ENCODE data around the gene TCF12.

Gene TCF12

DNA sequence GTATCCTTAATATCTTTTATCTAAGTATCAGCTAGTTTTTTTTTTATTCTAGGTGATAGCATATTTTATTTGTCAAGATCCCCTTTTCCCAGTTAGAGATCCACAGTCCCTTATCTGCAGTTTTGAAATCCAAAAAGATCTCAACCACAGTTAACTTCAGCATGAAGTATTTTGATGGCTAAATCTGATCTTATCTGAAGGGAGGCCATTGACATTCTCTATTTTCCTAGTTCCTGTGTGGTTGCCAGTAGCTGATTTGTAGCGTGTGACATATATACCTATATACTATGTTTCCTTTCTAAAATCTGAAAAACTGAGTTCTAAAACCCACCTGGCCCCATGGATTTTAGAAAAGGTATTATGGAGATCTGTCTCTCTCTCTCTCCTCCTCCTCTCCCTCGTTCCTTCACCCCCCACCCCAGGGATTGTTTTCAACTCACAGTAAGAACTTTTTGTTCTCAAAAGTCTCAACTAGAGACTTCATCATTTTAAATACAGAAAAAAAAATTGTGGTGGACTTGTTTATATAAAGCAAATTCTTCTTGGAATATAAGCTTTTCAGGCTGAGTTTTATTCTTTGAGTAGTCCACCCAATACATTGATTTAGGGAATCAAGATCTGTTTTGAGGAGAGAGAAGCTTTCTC is 12.3 kb downstream of the TCF12 start:
- TF ChIP-seq, protein P1, sequence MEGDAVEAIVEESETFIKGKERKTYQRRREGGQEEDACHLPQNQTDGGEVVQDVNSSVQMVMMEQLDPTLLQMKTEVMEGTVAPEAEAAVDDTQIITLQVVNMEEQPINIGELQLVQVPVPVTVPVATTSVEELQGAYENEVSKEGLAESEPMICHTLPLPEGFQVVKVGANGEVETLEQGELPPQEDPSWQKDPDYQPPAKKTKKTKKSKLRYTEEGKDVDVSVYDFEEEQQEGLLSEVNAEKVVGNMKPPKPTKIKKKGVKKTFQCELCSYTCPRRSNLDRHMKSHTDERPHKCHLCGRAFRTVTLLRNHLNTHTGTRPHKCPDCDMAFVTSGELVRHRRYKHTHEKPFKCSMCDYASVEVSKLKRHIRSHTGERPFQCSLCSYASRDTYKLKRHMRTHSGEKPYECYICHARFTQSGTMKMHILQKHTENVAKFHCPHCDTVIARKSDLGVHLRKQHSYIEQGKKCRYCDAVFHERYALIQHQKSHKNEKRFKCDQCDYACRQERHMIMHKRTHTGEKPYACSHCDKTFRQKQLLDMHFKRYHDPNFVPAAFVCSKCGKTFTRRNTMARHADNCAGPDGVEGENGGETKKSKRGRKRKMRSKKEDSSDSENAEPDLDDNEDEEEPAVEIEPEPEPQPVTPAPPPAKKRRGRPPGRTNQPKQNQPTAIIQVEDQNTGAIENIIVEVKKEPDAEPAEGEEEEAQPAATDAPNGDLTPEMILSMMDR (IDR thresholded peaks at IDR 0.05) = no peak

DNA sequence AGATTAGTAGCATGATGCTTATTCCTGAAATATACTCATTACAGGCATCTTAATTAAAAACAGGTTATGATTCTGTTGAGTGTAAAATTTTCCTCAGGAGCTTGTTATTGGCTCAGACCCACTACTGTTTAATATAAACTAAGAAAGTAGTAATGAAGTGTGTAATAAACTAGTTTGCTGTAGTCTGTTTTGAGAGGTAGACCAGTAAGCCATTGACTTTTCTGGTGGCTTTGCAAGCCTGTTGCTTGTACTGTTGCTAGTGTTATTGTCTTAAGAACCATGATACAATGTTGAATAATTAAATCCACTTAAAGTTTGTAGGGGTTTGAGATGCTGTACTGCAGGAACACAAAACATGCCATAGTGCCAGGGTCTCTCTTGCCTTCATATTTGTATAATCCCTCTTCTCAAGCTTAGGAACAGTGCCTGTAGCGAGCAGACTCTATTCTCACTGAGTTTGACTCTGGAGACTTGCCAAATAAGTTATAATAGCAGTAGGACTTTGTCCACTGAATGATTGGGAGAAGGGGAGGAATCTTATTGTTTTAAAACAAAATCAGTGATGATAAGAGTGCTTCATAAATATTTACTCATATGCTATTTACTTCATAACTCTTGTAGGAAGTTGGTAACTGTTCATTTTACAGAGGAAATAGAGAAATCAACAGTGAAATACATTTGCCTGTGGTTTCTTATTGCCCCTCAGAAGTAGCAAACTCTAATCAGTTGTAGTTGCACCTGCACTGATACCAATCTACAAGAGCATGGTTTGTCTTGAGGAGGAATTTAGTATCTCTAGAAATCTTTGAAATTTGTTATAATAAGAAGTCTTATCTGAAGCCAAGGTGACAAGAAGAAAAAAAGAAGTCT is 13.4 kb downstream of the TCF12 start:
- TF ChIP-seq, protein P1 (IDR thresholded peaks at IDR 0.05) = no peak

DNA sequence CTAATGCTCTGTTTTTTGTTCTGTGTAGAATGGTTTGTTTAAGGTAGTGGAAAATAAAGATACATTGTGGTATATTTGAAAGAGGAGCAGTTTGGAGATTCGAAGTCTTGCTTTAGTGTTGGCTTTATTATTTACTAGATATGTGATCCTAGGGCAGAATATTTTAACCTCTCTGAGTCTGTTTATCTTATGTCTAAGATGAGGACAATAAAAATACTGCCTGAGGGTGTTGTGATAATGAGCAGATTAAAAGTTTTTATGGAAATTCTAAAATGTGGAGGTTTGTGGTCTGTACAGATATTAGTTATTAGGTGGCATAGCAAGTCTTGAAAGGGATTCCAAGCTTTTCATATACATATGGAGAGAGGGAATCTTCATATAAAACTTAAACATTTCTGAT is 15.0 kb downstream of the TCF12 start:
- TF ChIP-seq, protein P1 (IDR thresholded peaks at IDR 0.05) = no peak

DNA sequence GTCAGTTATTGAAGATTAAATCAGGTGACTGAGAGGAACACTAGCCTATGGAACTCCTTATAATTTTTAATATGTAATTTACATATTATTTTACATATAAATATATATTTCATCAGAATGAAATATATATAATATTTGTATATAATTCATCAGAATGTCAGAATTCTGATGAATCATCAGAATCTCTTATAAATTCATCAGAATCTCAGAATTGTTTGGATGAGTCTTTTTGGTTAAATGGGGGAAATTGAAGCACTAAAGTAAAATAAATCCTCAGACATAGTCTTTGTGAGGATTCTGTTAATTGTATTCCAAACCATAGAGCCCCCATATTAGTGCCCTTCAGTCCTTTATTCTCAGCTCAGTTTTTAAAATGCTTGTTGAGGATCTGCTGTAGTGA is 15.4 kb downstream of the TCF12 start:
- TF ChIP-seq, protein P1 (IDR thresholded peaks at IDR 0.05) = no peak

DNA sequence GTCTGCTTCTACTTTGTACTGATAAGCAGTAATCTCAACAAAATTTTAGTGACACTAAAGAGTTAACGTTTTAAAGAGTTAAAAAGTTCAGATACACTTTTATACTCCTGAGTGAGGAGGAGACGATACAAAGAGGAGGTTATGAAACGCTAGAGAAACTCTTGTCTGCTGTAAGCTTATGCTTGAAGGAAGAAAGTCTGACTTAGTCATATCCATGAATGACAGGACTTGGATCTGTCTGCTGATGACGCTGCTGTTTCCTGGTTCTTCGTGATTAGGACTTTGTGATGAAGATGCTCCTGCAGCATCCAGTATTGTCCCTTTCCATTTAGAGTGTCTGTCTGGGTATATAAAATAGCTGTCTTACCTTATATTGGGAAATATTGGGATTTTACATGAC is 15.8 kb downstream of the TCF12 start:
- TF ChIP-seq, protein P1 (IDR thresholded peaks at IDR 0.05) = no peak

DNA sequence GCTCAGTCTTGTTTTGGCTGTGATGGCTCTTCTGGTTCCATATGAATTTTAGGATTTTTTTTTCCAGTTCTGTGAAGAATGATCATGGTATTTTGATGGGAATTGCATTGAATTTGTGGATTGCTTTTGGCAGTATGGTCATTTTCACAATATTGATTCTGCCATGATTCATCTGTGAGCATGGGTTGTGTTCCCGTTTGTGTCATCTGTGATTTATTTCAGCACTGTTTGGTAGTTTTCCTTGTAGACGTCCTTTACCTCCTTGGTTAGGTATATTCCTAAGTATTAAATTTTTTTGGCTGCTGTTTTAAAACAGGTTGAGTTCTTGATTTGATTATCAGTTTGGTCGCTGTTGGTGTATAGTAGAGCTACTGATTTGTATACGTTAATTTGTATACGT is 18.5 kb downstream of the TCF12 start:
- TF ChIP-seq, protein P1 (IDR thresholded peaks at IDR 0.05) = no peak

DNA sequence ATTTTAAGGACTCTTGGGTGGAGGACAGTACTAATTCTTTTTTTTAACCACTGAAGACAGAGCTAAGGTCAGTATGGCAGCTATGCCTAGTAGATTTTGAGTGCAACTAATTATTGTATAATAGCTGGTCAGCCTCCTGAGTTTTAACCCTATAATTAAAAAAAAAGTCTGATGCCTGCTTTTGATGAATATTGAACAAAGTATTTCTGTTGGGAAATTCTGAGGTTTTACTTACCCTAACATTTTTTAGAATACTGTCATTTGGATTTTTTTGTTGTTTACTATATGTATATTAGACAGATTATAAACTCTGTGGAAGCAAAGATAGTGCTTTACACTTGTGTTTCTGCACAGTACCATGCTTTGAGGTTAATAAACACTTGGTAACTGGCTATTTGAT is 20.8 kb downstream of the TCF12 start:
- TF ChIP-seq, protein P1 (IDR thresholded peaks at IDR 0.05) = no peak

Data from LNCAP (cell line).